Pancreas (tissue), 10 donors: Measurements from ENCODE around the gene PLAAT3. TPM values are rescaled to one million over a fixed set of nuclear protein-coding genes. Genes with fewer than 3 reads are reported as not detected.

ENCODE experiments used
- ATAC-seq, 4 donors: fragments of 200-7000 bp; cut with Tn5 transposase; one replicate each; pipeline versions ENCODE4 v1.8.0 to v1.9.1; 2020; ENCODE audit warnings: mild to moderate bottlenecking in 4 of 4, moderate library complexity in 4 of 4
- DNase-seq, 6 donors: peaks; one replicate each; pipeline ENCODE4 v3.0.0-alpha.2; 2020
- FAIRE-seq: peaks from 2 replicates; lab custom pipeline; 2012; peaks lifted over from hg19 to GRCh38; lab: Jason Lieb, UNC
- H3K27ac ChIP-seq, 4 donors: fragments of 200-600 bp; sonication (generic); 1 replicate in 3 of 4; 2 replicates in 1 of 4; pipeline versions ENCODE4 v1.5.0 to v1.8.0; 2020
- H3K27me3 ChIP-seq, 4 donors: fragments of 200-600 bp; one replicate each; pipeline ENCODE4 v1.8.0; 2021
- H3K36me3 ChIP-seq, 3 donors: fragments of 200-600 bp; sonication (generic) in 1 of 3; one replicate each; pipeline versions ENCODE4 v1.5.0 to v1.8.0; 2020 to 2021
- H3K4me1 ChIP-seq, 3 donors: fragments of 200-600 bp; one replicate each; pipeline ENCODE4 v1.8.0; 2021
- H3K4me3 ChIP-seq, 4 donors: fragments of 200-600 bp; sonication (generic) in 2 of 4; one replicate each; pipeline versions ENCODE4 v1.5.0 to v1.8.0; 2020 to 2021
- H3K9me3 ChIP-seq, 4 donors: fragments of 200-600 bp; one replicate each; pipeline ENCODE4 v1.8.0; 2021
- WGBS, 2 donors: extraction: QIAGEN DNeasy Blood & Tissue Kit; methylation state at CpG; one replicate each; pipeline ENCODE4 v1.1.7; 2013; 5-methylcytosine and 5-hydroxymethylcytosine counted together
- intact Hi-C, 3 donors: fragments of 100-400 bp; cut with DNase I; formaldehyde crosslinking; loops; one replicate each; pipeline versions ENCODE4 v1.11.1 to v1.14.2; 2022
- polyA plus RNA-seq, 2 donors: library from polyadenylated mRNA; stranded (reverse); fragments of 200-250 nt; gene quantifications; one replicate each; pipeline ENCODE4 v1.2.3, GENCODE V29; 2013
- total RNA-seq, 6 donors: library from RNA; stranded (reverse); fragmentation: NEBNext Ultra II Directional in 4 of 6; extraction: Animal tissue kit (Norgen Biotek cat#: 25700) in 4 of 6; gene quantifications; one replicate each; pipeline versions ENCODE4 v1.2.1 to v1.2.4, GENCODE V29; 2021 to 2023
- TF ChIP-seq, protein P1 (sequence below), 4 donors: fragments of 200-600 bp; sonication (generic) in 3 of 4; IDR thresholded peaks; one replicate each; pipeline versions ENCODE4 v1.5.0 to v1.8.0; 2021; ENCODE audit warnings: antibody characterized with exemption in 4 of 4
- donor health status: healthy with polysubstance abuse.
- donor health status: DM: no; HTN: no; CAD: no; lungs with moderate emphysema.
- donor health status: DM: no; HTN: no; CAD: no.
- donor health status: control.
- donor health status: control.
- donor health status: Bipolar disorder and iron deficiency.
- donor health status: DM: yes; HTN: yes; CAD: no.
- donor health status: DM: no; HTN: no; CAD: no.
- donor health status: DM: no; HTN: no; CAD: no.
- donor health status: DM: yes; HTN: yes; CAD: no.

PLAAT3 gene
- total and polyA plus RNA-seq, 8 donors: 15.2 to 36.0 (median 21.9) TPM

DNA sequence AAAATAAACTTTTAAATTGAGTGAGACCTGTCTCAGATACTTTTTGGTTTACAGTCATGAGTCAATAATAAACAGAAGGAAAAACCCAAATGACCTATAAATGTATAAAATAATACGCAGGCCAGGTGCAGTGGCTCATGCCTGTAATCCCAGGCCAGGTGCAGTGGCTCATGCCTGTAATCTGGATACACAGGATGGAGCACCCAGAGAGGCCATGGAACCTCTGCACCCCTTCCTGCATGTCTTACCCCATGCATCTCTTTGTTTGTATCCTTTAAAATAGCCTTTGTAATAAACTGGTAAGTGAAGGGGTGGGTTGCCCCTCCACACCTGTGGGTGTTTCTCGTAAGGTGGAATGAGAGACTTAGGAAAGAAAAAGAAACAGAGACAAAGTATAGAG is 86.6 kb downstream of the PLAAT3 start:
- no peak for ATAC-seq
- no peak overlapping the region for H3K27ac ChIP-seq
- H3K4me3 ChIP-seq: no peak overlapping the region
- intact Hi-C loops: no loop called here
- FAIRE-seq: no peak
- H3K9me3 ChIP-seq: no peaks in the 10 kb centered on the region
- peaks cover 0 to 4% (median 0%) of the 10 kb centered on the region in 3 donors for H3K4me1 ChIP-seq
- no peaks in the 10 kb centered on the region for H3K36me3 ChIP-seq
- no peaks in the 10 kb centered on the region for H3K27me3 ChIP-seq
- 90 to 98% methylated on average over 2 of the region's 2 CpGs for WGBS, 2 donors
- TF ChIP-seq, protein P1, sequence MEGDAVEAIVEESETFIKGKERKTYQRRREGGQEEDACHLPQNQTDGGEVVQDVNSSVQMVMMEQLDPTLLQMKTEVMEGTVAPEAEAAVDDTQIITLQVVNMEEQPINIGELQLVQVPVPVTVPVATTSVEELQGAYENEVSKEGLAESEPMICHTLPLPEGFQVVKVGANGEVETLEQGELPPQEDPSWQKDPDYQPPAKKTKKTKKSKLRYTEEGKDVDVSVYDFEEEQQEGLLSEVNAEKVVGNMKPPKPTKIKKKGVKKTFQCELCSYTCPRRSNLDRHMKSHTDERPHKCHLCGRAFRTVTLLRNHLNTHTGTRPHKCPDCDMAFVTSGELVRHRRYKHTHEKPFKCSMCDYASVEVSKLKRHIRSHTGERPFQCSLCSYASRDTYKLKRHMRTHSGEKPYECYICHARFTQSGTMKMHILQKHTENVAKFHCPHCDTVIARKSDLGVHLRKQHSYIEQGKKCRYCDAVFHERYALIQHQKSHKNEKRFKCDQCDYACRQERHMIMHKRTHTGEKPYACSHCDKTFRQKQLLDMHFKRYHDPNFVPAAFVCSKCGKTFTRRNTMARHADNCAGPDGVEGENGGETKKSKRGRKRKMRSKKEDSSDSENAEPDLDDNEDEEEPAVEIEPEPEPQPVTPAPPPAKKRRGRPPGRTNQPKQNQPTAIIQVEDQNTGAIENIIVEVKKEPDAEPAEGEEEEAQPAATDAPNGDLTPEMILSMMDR (IDR thresholded peaks at IDR 0.05): no peak
- DNase-seq: no peak

Other genes with a start within 250 kb of the PLAAT3 start
- under 1 TPM in 4 of 6 donors, not detected in 2; 0.12 to 0.44 (median 0.20) TPM for gene SLC22A9, start 244.6 kb downstream of the PLAAT3 start, total RNA-seq
- gene SLC22A9, start 244.6 kb downstream of the PLAAT3 start, polyA plus RNA-seq: under 1 TPM in 1 of 2 donors, not detected in 1; 0.26 TPM
- gene PLAAT5, start 123.3 kb downstream of the PLAAT3 start, total RNA-seq: 10 to 100 TPM in 2 of 6 donors, 1 to 10 TPM in 4; 4.6 to 11.0 (median 9.2) TPM
- 1 to 10 TPM; 1.6 to 3.7 TPM for gene PLAAT5, start 123.3 kb downstream of the PLAAT3 start, polyA plus RNA-seq
- 1 to 10 TPM in 2 of 6 donors, under 1 TPM in 2, not detected in 2; 0.13 to 1.4 (median 0.79) TPM for gene LGALS12, start 108.3 kb downstream of the PLAAT3 start, total RNA-seq
- gene LGALS12, start 108.3 kb downstream of the PLAAT3 start, polyA plus RNA-seq: 1 to 10 TPM in 1 of 2 donors, under 1 TPM in 1; 0.21 to 2.1 TPM
- gene PLAAT4, start 77.6 kb downstream of the PLAAT3 start, total RNA-seq: 10 to 100 TPM in 2 of 6 donors, 1 to 10 TPM in 4; 3.3 to 32.4 (median 5.7) TPM
- gene PLAAT4, start 77.6 kb downstream of the PLAAT3 start, polyA plus RNA-seq: 10 to 100 TPM; 13.5 to 16.2 TPM
- gene PLAAT2, start 51.1 kb downstream of the PLAAT3 start, total RNA-seq: not detected
- under 1 TPM in 1 of 2 donors, not detected in 1; 0.26 TPM for gene PLAAT2, start 51.1 kb downstream of the PLAAT3 start, polyA plus RNA-seq
- 10 to 100 TPM; 23.5 to 40.7 (median 29.4) TPM for gene ATL3, start 56.9 kb upstream of the PLAAT3 start, total RNA-seq
- 1 to 10 TPM; 6.1 to 6.9 TPM for gene ATL3, start 56.9 kb upstream of the PLAAT3 start, polyA plus RNA-seq
- gene RTN3, start 67.1 kb upstream of the PLAAT3 start, total RNA-seq: 10 to 100 TPM; 51.2 to 74.9 (median 63.9) TPM
- 10 to 100 TPM; 40.2 to 79.6 TPM for gene RTN3, start 67.1 kb upstream of the PLAAT3 start, polyA plus RNA-seq
- gene ZFTA, start 154.3 kb upstream of the PLAAT3 start, total RNA-seq: 10 to 100 TPM in 1 of 6 donors, 1 to 10 TPM in 5; 4.3 to 11.3 (median 6.2) TPM
- 10 to 100 TPM in 1 of 2 donors, 1 to 10 TPM in 1; 7.0 to 10.0 TPM for gene ZFTA, start 154.3 kb upstream of the PLAAT3 start, polyA plus RNA-seq
- 1 to 10 TPM; 2.5 to 7.8 (median 4.3) TPM for gene SPINDOC, start 199.0 kb upstream of the PLAAT3 start, total RNA-seq
- 1 to 10 TPM; 8.0 to 8.3 TPM for gene SPINDOC, start 199.0 kb upstream of the PLAAT3 start, polyA plus RNA-seq
- gene MARK2, start 224.7 kb upstream of the PLAAT3 start, total RNA-seq: 10 to 100 TPM; 19.0 to 30.8 (median 21.5) TPM
- gene MARK2, start 224.7 kb upstream of the PLAAT3 start, polyA plus RNA-seq: 10 to 100 TPM; 11.7 to 21.0 TPM